Peyer's patch (tissue), 4 donors: ENCODE results near the gene CLNK. TPM values are rescaled to one million over a fixed set of nuclear protein-coding genes. Genes with fewer than 3 reads are reported as not detected.
A peak's percentile ranks its signal among the peaks of the same experiment; 100 is the strongest.
"Not testable (repeated sequence)": the region's sequence is repeated elsewhere in the genome, so short reads cannot be mapped to it uniquely, and the experiment has no call there.

Experiments used
- DNase-seq, 3 donors: peaks; one replicate each; pipeline ENCODE4 v3.0.0-alpha.2; 2017 to 2019
- H3K27ac ChIP-seq, 4 donors: fragments of 200-600 bp; sonication (generic); one replicate each; pipeline ENCODE4 v1.5.1; 2016 to 2019
- H3K27me3 ChIP-seq, 2 donors: fragments of 200-600 bp; sonication (generic); one replicate each; pipeline ENCODE4 v1.5.1; 2019
- H3K36me3 ChIP-seq, 3 donors: fragments of 200-600 bp; sonication (generic); one replicate each; pipeline ENCODE4 v1.5.1; 2016 to 2019
- H3K4me1 ChIP-seq, 4 donors: fragments of 200-600 bp; sonication (generic); one replicate each; pipeline ENCODE4 v1.5.1; 2016 to 2019
- H3K4me3 ChIP-seq, 4 donors: fragments of 200-600 bp; sonication (generic); 1 replicate in 3 of 4; 2 replicates in 1 of 4; pipeline ENCODE4 v1.5.1; 2016 to 2019; ENCODE audit warnings: mild to moderate bottlenecking in 1 of 4
- H3K9me3 ChIP-seq, 4 donors: fragments of 200-600 bp; sonication (generic); one replicate each; pipeline ENCODE4 v1.5.1; 2016 to 2019; ENCODE audit warnings: mild to moderate bottlenecking in 1 of 4
- POLR2A ChIP-seq, 2 donors: fragments of 450-650 bp; IDR thresholded peaks; one replicate each; pipeline ENCODE4 v1.5.1; 2017; ENCODE audit warnings: antibody characterized with exemption in 2 of 2, mild to moderate bottlenecking in 2 of 2, moderate library complexity in 2 of 2
- total RNA-seq, 4 donors: library from RNA; depleted of rRNA; stranded (reverse); fragments of >200 nt; gene quantifications; one replicate each; pipeline ENCODE4 v1.1.0, GENCODE V29; 2016
- TF ChIP-seq, protein P1 (sequence below), 6 experiments: fragments of 450-650 bp in 4 of 6; fragments of 200-600 bp in 2 of 6; sonication (generic) in 1 of 6; IDR thresholded peaks; one replicate each; pipeline ENCODE4 v1.5.1; 2017 to 2019; ENCODE audit warnings: antibody characterized with exemption in 6 of 6, mild to moderate bottlenecking in 3 of 6, moderate library complexity in 1 of 6

The CLNK gene
- total RNA-seq, 4 donors from 2014 or later = 0.13 to 4.1 TPM; not detected in 2

GRCh38 chr4:10619220-10619619 is 65.3 kb downstream of the CLNK start:
- Histone ChIP-seq H3K9me3 (no peaks in the 10 kb centered on the region), H3K4me3 (no peak overlapping the region), H3K4me1 (no peaks in the 10 kb centered on the region), H3K27me3 (no peaks in the 10 kb centered on the region), H3K36me3 (no peaks in the 10 kb centered on the region), H3K27ac (no peak overlapping the region)
- no peak for TF ChIP-seq POLR2A (IDR thresholded peaks at IDR 0.05)
- TF ChIP-seq, protein P1, sequence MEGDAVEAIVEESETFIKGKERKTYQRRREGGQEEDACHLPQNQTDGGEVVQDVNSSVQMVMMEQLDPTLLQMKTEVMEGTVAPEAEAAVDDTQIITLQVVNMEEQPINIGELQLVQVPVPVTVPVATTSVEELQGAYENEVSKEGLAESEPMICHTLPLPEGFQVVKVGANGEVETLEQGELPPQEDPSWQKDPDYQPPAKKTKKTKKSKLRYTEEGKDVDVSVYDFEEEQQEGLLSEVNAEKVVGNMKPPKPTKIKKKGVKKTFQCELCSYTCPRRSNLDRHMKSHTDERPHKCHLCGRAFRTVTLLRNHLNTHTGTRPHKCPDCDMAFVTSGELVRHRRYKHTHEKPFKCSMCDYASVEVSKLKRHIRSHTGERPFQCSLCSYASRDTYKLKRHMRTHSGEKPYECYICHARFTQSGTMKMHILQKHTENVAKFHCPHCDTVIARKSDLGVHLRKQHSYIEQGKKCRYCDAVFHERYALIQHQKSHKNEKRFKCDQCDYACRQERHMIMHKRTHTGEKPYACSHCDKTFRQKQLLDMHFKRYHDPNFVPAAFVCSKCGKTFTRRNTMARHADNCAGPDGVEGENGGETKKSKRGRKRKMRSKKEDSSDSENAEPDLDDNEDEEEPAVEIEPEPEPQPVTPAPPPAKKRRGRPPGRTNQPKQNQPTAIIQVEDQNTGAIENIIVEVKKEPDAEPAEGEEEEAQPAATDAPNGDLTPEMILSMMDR (IDR thresholded peaks at IDR 0.05) = peak in 2 of 6 experiments; percentile 11 to 12
- DNase-seq = no peak

DNA sequence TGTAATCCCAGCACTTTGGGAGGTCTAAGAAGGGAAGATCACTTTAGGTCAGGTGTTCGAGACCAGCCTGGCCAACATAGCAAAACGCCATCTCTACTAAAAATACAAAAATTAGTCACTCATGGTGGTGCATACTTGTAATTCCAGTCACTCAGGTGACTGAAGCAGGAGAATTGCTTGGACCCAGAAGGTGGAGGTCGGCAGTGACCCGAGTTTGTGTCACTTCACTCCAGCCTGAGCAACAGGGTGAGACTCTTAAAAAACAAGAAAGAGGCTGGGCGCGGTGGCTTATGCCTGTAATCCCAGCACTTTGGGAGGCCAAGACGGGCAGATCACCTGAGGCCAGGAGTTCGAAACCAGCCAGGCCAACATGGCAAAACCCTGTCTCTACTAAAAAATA is 69.6 kb downstream of the CLNK start:
- not testable (repeated sequence) for H3K27me3 ChIP-seq, H3K9me3 ChIP-seq, H3K36me3 ChIP-seq, DNase-seq, H3K27ac ChIP-seq, H3K4me3 ChIP-seq, H3K4me1 ChIP-seq

DNA sequence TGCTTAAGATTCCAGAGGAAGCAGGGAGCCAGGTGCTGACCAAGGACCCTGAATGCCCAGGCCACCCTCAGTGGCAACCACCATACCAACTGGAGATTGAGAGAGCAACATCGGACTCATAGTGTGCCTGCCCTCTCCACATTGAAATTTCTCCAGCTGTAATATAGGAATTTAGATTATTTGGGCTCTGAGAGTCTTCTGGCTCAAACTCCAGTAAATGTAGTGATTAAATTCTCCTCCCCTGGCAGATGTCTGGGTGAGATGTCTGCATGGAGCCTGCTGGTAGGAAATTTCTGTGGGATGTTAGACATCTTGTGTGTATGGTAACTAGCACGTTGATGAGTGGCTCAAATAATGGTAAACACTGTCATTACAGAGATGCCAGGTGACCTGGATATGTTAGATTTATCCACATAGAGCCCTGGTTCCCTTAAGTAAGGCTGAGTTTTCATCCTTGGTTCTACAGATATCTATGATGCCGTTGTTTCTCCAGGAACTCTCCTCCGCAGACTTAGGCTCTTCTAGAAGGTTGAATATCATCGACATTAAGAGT is 70.6 kb downstream of the CLNK start:
- H3K4me1 ChIP-seq = no peaks in the 10 kb centered on the region
- H3K27ac ChIP-seq = no peak overlapping the region
- no peak overlapping the region for H3K4me3 ChIP-seq
- no peaks in the 10 kb centered on the region for H3K27me3 ChIP-seq
- H3K36me3 ChIP-seq = no peaks in the 10 kb centered on the region
- TF ChIP-seq, protein P1 (IDR thresholded peaks at IDR 0.05) = no peak
- TF ChIP-seq POLR2A (IDR thresholded peaks at IDR 0.05) = no peak
- no peak for DNase-seq
- H3K9me3 ChIP-seq = no peaks in the 10 kb centered on the region

GRCh38 chr4:10612476-10612875 is 72.1 kb downstream of the CLNK start:
- H3K9me3 ChIP-seq = no peaks in the 10 kb centered on the region
- no peaks in the 10 kb centered on the region for H3K36me3 ChIP-seq
- no peak overlapping the region for H3K27ac ChIP-seq
- no peaks in the 10 kb centered on the region for H3K27me3 ChIP-seq
- H3K4me1 ChIP-seq = no peaks in the 10 kb centered on the region
- no peak for TF ChIP-seq POLR2A (IDR thresholded peaks at IDR 0.05)
- TF ChIP-seq, protein P1 (IDR thresholded peaks at IDR 0.05) = no peak
- no peak overlapping the region for H3K4me3 ChIP-seq
- no peak for DNase-seq

DNA sequence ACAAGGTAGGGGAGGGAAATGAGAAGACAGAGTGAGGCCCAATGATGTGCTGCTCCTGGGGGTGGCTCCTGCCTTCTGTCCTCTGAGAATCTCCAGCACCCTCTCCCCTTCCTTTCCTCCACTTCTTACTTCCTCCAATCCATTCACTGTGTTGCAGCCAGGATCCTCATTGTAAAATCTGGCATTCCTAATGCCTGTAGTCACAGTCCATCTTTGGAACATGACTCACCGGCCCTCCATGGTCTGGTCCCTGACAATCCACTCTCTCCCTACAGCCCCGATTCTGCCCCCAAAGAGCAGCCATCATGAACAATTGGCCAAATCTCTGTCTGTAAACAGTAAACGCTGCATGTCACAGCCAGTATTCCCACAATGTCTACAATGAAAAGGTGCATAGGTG is 72.9 kb downstream of the CLNK start:
- no peak overlapping the region for H3K27ac ChIP-seq
- TF ChIP-seq, protein P1 (IDR thresholded peaks at IDR 0.05) = no peak
- no peak for TF ChIP-seq POLR2A (IDR thresholded peaks at IDR 0.05)
- no peaks in the 10 kb centered on the region for H3K36me3 ChIP-seq
- no peak for DNase-seq
- H3K4me3 ChIP-seq = no peak overlapping the region
- H3K27me3 ChIP-seq = no peaks in the 10 kb centered on the region
- no peaks in the 10 kb centered on the region for H3K9me3 ChIP-seq
- H3K4me1 ChIP-seq = no peaks in the 10 kb centered on the region

DNA sequence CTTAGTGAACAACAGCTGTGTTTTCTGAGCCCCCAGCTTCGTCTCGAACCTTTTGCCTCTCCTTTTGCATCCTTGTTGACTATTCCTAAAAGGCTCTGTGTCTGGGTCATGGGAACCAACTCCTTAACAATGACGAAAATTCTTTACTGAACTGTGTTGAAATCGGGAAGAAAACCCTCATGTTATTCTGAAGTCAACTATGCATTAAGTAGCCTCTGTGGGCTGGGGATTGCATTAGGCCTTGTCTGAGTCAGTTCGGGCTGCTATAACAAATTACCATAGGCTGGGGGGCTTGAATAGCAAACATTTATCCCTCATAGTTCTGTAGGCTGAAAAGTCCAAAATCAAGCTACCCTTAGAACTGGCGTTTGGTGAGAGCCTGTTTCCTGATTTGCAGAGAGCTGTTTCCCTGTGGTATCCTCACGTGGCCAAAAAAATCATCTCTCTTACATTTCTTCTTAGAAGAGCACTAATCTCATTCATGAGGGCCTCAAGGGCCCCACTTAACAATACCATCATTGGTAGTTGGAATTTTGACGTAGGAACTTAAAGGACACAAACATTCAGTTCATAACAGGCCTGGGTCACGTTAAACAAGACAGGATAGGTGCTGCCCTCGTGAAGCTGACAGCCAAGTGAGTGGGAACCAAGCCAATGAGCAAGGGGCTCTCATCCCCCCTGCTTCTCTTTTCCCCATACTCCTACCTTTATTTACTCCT is 75.9 kb downstream of the CLNK start:
- H3K27me3 ChIP-seq = no peaks in the 10 kb centered on the region
- TF ChIP-seq, protein P1 (IDR thresholded peaks at IDR 0.05) = no peak
- no peak for TF ChIP-seq POLR2A (IDR thresholded peaks at IDR 0.05)
- H3K36me3 ChIP-seq = no peaks in the 10 kb centered on the region
- H3K4me1 ChIP-seq = no peaks in the 10 kb centered on the region
- DNase-seq = no peak
- no peak overlapping the region for H3K4me3 ChIP-seq
- no peak overlapping the region for H3K27ac ChIP-seq
- no peaks in the 10 kb centered on the region for H3K9me3 ChIP-seq
